Measurements from ENCODE around the gene UBA7.
"Not testable (repeated sequence)": the region's sequence is repeated elsewhere in the genome, so short reads cannot be mapped to it uniquely, and the experiment has no call there.

The UBA7 gene

DNA sequence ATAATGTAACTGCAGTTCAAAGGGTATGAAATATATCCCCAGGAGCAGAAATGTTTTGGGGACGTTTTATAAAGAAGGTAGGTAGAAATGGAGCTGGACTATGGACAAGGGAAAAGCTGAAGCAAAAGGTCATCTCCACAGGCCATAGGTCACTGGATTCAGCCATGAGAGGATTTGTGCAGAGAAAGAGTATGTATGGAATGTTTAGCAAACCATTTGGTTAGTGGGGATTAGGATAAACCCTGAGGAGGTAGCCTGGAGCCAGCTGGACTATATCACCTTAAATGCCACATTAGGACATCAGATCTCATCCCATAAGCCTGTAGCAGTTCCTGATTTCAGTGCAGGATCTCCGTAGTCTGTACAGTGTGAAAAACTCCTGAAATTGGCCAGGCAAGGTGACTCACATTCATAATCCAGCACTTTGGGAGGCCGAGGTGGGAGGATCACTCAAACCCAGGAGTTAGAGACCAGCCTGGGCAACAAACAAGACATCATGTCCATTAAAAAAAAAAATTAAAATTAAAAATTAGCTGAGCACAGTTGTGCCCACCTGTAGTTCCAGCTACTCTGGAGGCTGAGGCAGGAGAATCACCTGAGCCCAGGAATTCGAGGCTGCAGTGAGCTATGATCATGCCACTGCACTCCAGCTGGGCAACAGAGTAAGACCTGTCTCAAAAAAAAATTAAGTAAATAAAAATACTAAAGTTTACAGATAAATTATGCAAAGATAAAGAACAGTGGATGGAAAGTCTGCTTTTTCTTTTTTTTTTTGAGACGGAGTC, 32.1 kb downstream of the UBA7 start:
- DNase-seq = no peak

GRCh38 chr3:49780975-49781365, 32.8 kb downstream of the UBA7 start:
- DNase-seq = not testable (repeated sequence)

DNA sequence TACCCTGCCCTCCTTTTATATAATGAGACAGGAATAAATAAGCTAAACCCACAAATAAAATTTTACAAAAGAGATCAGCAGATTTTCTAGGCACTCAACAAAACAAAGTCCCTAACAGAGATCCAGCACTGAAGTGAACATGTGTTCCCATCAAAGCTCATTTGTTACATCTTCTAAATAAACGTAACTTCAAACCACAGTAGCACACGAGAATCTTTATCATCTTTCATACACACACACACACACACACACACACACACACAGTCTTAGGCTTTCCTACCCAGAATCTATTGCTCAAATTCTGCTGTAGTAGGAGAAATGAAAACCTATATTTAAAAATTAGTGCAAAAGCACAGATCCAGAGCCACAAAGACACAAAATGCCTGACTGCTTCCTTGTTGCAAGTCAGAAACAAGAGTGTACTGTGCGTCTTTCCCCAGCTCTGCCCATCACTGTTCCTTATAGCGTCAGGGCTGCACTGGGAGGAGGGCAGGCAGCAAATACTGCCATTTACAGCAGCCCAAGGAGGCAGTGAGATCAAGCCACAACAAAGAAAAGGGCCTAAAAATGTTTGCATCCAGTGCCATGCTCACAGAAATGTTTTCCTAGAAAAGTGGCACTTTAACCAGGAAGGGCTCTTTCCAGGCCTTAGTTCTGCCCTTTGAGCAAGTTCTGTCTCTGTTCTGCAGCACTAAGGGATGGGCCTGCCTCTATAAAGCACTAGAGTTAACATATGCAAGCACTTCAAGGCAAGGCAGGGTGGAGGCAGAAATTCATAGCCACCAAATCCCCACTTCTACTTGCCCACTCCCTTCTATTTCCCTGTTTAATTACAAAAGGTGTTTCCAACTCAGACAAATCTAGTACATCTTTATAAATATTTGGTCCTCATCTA, 33.4 kb downstream of the UBA7 start:
- DNase-seq = no peak

- DNase-seq = no peak
These were observed 34.2 kb downstream of the UBA7 start for GRCh38 chr3:49779358-49780079.

DNA sequence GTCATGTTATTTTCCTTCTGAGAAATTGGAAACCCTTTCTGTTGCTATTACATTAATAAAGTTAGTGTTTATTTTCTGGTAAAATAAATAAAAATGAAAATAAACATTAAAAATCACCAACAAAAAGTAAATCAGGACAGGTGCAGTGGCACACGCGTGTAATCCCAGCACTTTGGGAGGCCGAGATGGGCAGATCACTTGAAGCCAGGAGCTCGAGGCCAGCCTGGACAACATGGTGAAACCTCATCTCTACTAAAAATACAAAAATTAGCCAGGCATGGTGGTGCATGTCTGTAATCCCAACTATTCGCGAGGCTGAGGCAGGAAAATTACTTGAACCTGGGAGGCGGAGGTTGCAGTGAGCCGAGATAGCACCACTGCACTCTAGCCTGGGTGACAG, 37.7 kb downstream of the UBA7 start:
- DNase-seq = not testable (repeated sequence)

GRCh38 chr3:49775538-49775937, 38.2 kb downstream of the UBA7 start:
- DNase-seq = no peak

DNA sequence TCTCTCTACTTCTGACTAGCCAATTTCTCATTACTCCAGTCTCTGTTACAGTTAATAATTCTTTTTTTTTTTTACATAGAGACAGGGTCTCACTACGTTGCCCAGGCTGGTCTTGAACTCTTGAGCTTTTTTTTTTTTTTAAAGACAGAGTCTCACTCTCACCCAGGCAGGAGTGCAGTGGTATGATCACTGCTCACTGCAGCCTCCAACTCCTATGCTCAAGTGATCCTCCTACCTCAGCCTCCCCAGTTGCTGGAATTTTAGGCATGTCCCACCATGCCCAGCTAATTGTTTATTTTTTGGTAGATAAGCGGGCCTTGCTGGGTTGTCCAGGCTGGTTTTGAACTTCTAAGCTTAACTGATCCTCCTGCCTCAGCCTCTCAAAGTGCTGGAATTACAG, 41.0 kb downstream of the UBA7 start:
- no peak for DNase-seq

- no peak for DNase-seq
These were observed 42.3 kb downstream of the UBA7 start for GRCh38 chr3:49771340-49771938.

DNA sequence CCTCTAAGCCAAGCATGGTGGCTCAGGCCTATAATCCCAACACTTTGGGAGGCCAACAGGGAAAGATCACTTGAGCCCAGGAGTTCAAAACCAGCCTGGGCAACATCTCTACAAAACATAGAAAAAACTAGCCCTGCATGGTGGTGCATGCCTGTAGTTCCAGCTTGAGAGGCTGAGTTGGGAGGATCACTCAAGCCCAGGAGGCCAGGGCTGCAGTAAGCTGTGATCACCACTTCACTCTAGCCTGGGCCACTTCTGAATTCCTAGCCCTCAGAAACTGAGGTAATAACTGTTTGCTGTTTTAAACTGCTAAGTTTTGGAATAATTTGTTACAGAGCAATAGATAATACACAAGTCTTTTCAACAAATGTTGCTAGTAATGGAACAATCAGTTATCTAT, 43.8 kb downstream of the UBA7 start:
- no peak for DNase-seq

GRCh38 chr3:49769286-49769915, 44.4 kb downstream of the UBA7 start:
- no peak for DNase-seq

DNA sequence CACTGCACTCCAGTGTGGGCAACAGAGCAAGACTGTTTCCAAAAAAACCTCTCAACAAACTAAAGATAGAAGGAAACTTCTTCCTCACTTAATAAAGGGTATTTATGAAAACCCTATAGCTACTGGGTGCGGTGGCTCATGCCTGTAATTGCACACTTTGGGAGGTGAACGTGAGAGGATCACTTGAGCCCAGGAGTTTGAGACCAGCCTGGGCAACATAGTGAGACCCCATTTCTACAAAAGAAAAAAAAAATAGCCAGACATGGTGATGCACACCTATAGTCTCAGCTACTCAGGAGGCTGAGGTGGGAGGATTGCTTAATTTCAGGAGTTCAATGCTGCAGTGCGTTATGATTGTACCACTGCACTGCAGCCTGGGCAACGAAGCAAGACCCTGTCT, 49.8 kb downstream of the UBA7 start:
- no peak for DNase-seq

DNA sequence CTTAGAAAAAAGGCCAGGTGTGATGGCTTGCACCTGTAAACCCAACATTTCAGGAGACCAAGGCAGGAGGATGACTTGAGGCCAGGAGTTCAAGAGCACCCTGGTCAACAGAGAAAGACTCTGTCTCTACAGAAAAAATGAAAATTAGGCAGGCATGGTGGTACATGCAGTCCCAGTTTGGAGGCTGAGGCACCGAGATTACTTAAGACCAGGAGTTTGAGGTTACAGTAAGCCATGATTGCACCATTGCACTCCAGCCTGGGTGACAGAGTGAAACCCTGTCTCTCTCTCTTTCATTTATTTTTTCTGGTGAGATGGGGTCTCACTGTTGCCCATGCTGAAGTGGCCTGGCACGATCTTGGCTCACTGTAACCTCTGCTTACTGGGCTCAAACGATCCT, 52.1 kb downstream of the UBA7 start:
- no peak for DNase-seq

DNA sequence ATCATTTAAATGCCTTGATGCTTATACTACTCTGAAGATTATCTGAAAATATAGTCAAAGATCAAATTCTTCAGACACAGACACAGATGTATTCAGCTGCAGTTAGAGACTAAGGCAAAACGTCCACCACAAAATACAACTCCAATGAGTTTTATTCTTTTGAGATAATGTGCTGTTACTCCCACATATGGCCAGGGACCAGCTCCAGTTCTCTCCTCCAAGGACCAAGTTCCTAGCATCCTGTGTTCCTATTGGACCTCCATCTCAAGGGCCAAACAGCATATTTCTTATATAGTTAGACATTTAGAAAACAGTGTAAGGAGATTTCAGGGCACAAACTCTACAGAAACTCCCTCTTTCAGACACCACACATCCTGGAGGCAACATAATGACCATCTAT, 54.5 kb downstream of the UBA7 start:
- no peak for DNase-seq

DNA sequence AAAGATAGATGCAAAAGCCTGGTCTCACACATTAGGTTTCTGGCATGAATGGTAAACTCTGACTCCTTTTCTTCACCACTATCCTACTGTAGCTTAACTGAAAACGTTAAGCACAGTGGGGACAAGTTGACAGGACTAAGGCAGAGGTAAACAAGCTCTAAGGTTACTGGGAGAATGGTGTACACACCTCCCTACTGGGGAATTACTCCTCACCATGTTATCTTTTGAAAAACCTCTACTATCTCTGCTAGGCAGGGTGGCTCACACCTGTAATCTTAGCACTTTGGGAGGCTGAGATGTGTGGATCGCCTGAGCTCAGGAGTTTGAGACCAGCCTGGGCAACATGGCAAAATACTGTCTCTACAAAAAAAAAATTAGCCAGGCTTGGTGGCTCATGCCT, 56.6 kb downstream of the UBA7 start:
- DNase-seq = no peak

GRCh38 chr3:49756036-49756435, 57.7 kb downstream of the UBA7 start:
- no peak for DNase-seq

All from DMS79 (cell line).